K562 treated with DMSO at 1 percent for 24 hours (cell line): ENCODE measurements around the gene SDF4. TPM values are rescaled to one million over a fixed set of nuclear protein-coding genes. Genes with fewer than 3 reads are reported as not detected.

Experiments used
- total RNA-seq: library from RNA; unstranded; fragments of 300-600 nt; gene quantifications from 2 replicates; pipeline ENCODE4 v1.2.3, GENCODE V29; 2022; ENCODE audit warnings: low read depth; ENCODE audit not compliant: insufficient read depth

Gene SDF4
- total RNA-seq = 276 and 297 TPM in 2 replicates

GRCh38 chr1:1231400-1232207, at the start of gene SDF4:
SDF4 (minus strand) TSS chr1:1232001; CDS start chr1:1228772, 3,229 bp downstream.

GRCh38 chr1:1273512-1274298, 41.9 kb upstream of the SDF4 start, which contains the start of gene UBE2J2:
UBE2J2 (minus strand) TSS chr1:1273854; CDS start chr1:1267992, 5,862 bp downstream.

GRCh38 chr1:1246577-1247340, 15.0 kb upstream of the SDF4 start, which contains the start of gene C1QTNF12:
C1QTNF12 (minus strand) TSS chr1:1246722; CDS start chr1:1246690, 32 bp downstream.

DNA sequence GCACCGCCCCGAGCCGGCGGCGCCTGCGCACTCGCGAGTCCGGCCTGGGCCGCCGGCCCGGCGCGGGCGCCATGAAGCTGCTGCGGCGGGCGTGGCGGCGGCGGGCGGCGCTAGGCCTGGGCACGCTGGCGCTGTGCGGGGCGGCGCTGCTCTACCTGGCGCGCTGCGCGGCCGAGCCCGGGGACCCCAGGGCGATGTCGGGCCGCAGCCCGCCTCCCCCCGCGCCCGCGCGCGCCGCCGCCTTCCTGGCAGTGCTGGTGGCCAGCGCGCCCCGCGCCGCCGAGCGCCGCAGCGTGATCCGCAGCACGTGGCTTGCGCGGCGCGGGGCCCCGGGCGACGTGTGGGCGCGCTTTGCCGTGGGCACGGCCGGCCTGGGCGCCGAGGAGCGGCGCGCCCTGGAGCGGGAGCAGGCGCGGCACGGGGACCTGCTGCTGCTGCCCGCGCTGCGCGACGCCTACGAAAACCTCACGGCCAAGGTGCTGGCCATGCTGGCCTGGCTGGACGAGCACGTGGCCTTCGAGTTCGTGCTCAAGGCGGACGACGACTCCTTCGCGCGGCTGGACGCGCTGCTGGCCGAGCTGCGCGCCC, 501 bp upstream of the SDF4 start, which contains the start of gene B3GALT6:
B3GALT6 (plus strand) TSS at position 30 of the 588 bp plus-strand sequence; CDS start at position 72, 42 bp downstream.

GRCh38 chr1:1213345-1214265, 18.2 kb downstream of the SDF4 start, which contains the start of gene TNFRSF4:
TNFRSF4 (minus strand) TSS chr1:1214153; CDS start chr1:1214127, 26 bp downstream.

GRCh38 chr1:1206376-1206965, 25.3 kb downstream of the SDF4 start, which contains the start of gene TNFRSF18:
TNFRSF18 (minus strand) TSS chr1:1206592; CDS start chr1:1206571, 21 bp downstream.

GRCh38 chr1:1173793-1174415, 57.9 kb downstream of the SDF4 start, which contains the start of gene TTLL10:
TTLL10 (plus strand) TSS chr1:1173880; CDS start chr1:1179216, 5,336 bp downstream.

Other genes with a start within 250 kb of the SDF4 start
- 0.34 TPM in 1 of 2 replicates, not detected in the other for gene PERM1, start 249.9 kb downstream of the SDF4 start, total RNA-seq
- 27.9 and 28.9 TPM in 2 replicates for gene HES4, start 231.9 kb downstream of the SDF4 start, total RNA-seq
- 110 and 141 TPM in 2 replicates for gene ISG15, start 218.5 kb downstream of the SDF4 start, total RNA-seq
- gene AGRN, start 211.9 kb downstream of the SDF4 start, total RNA-seq = 83.0 and 97.6 TPM in 2 replicates
- not detected in 2 replicates for gene RNF223, start 157.7 kb downstream of the SDF4 start, total RNA-seq
- gene C1orf159, start 115.9 kb downstream of the SDF4 start, total RNA-seq = 20.6 and 26.3 TPM in 2 replicates
- not detected in 2 replicates for gene TTLL10, start 58.1 kb downstream of the SDF4 start, total RNA-seq
- not detected in 2 replicates for gene TNFRSF18, start 25.4 kb downstream of the SDF4 start, total RNA-seq
- gene TNFRSF4, start 17.8 kb downstream of the SDF4 start, total RNA-seq = 0.75 and 1.9 TPM in 2 replicates
- gene B3GALT6, start 236 bp upstream of the SDF4 start, total RNA-seq = 17.9 and 21.2 TPM in 2 replicates
- gene C1QTNF12, start 14.7 kb upstream of the SDF4 start, total RNA-seq = 1.9 and 2.5 TPM in 2 replicates
- 114 and 118 TPM in 2 replicates for gene UBE2J2, start 41.9 kb upstream of the SDF4 start, total RNA-seq
- 3.8 TPM in 2 replicates for gene SCNN1D, start 48.4 kb upstream of the SDF4 start, total RNA-seq
- gene ACAP3, start 75.9 kb upstream of the SDF4 start, total RNA-seq = 52.1 and 55.0 TPM in 2 replicates
- gene PUSL1, start 76.6 kb upstream of the SDF4 start, total RNA-seq = 69.9 and 85.1 TPM in 2 replicates
- gene INTS11, start 92.7 kb upstream of the SDF4 start, total RNA-seq = 216 and 263 TPM in 2 replicates
- gene CPTP, start 92.8 kb upstream of the SDF4 start, total RNA-seq = 45.4 and 53.2 TPM in 2 replicates
- gene TAS1R3, start 99.3 kb upstream of the SDF4 start, total RNA-seq = 0.57 and 0.95 TPM in 2 replicates
- gene DVL1, start 117.4 kb upstream of the SDF4 start, total RNA-seq = 103 and 116 TPM in 2 replicates
- gene MXRA8, start 126.6 kb upstream of the SDF4 start, total RNA-seq = 13.8 and 17.2 TPM in 2 replicates
- gene AURKAIP1, start 143.2 kb upstream of the SDF4 start, total RNA-seq = 342 and 344 TPM in 2 replicates
- 98.9 and 121 TPM in 2 replicates for gene CCNL2, start 167.3 kb upstream of the SDF4 start, total RNA-seq
- 141 and 157 TPM in 2 replicates for gene MRPL20, start 175.3 kb upstream of the SDF4 start, total RNA-seq
- gene ANKRD65, start 189.3 kb upstream of the SDF4 start, total RNA-seq = not detected in 2 replicates
- 22.4 and 26.0 TPM in 2 replicates for gene VWA1, start 203.7 kb upstream of the SDF4 start, total RNA-seq
- gene ATAD3C, start 217.7 kb upstream of the SDF4 start, total RNA-seq = 0.24 TPM in 1 of 2 replicates, not detected in the other
- 24.3 and 26.9 TPM in 2 replicates for gene ATAD3B, start 239.8 kb upstream of the SDF4 start, total RNA-seq